Activated CD4-positive, alpha-beta T cell treated with anti-CD3 and anti-CD28 coated beads, Interleukin-2, amount 50 U/mL, for 16 hours (primary cell): Measurements from ENCODE around the gene PI4KB.
"Not testable (repeated sequence)": the region's sequence is repeated elsewhere in the genome, so short reads cannot be mapped to it uniquely, and the experiment has no call there.

Source experiments
- DNase-seq: peaks from one replicate; pipeline ENCODE4 v3.0.0-alpha.2; 2020

The PI4KB gene

DNA sequence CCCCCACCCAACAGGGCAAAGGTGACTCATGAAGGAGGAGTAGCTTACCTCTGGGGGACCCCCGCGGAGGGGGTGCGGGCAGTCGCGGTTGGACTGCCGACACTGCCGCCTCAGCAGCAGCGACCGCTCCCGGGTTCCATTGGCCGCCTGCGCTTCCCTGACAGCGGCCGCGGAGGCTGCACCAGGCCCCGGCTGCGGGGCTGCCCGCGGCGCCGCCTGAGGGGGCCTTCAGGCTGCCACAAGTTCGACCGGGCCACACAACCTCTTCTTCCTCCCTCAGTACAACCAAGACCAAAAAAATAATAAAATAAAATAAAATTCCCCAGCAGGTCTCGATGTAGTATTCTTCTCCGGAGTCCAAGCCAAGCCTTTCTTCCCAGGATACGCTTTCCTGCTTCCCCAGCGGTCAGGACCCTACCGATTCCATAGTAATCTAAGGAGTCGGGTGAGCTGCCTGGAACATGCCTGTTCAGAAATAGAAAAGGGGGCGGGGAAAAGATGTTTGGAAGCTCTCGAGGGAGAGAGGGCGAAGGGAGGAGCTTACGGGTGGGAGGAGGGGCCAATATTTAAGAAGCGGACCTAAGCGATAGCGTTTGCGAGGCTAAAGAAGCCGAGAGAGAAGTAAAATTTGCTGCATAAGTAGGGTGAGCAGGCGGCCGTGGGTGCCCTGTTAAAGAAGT, at the start of gene PI4KB:
TSS of gene PI4KB (minus strand) at position 194 of the 680 bp plus-strand sequence. CDS start 10,935 bp downstream, outside the sequence.
- peak; percentile 98 for DNase-seq

- DNase-seq = no peak
These were observed 46.0 kb upstream of the PI4KB start for GRCh38 chr1:151373196-151373595.

DNA sequence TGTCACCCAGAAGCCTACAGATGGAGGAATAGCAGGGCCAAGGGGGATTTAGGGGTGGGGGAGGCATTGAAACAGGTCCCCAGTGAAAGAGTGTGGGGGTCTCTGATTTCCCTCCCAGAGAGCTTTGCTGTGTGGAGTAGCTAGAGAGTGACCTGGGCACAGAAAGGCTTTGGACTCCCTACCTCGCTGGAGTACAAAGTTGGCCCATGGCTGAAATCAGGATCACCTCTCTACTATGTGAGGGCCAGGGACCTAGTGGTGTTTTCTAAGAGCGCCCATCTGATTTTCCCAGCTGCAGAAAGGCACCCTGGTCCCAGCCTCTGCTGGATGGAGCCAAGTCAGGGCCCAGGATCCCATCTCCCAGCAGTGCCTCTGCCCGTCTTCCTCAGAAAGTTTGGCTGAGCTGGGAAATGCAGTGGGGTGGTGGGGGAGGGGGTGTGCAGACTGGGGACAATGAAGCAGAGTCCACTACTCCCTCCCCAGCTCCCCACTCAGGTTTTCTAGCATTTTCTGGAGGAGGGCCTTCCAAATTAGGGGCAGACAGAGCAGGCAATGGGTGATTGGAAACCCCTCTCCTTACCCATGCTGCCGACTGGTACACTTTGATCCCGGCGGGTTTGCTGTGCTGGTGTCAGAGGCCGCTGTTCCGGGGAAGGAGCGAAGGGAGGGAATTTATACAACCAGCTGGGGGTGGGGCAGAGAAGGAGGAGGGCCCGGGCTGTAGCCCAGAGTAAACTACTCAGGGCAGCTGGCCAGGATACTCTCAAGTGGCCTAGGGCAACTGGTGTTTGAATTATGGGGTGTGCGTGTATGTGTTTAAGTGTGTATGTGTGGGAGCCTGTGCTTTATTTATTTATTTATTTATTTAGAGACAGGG, 45.1 kb upstream of the PI4KB start, which contains the start of gene SELENBP1:
TSS of gene SELENBP1 (minus strand) at position 648 of the 877 bp plus-strand sequence. CDS start at position 584, 64 bp downstream.
- no peak for DNase-seq

- DNase-seq = no peak
These were observed 44.3 kb upstream of the PI4KB start for GRCh38 chr1:151371370-151372057.

- DNase-seq = no peak
These were observed 43.1 kb upstream of the PI4KB start for GRCh38 chr1:151370211-151370911.

DNA sequence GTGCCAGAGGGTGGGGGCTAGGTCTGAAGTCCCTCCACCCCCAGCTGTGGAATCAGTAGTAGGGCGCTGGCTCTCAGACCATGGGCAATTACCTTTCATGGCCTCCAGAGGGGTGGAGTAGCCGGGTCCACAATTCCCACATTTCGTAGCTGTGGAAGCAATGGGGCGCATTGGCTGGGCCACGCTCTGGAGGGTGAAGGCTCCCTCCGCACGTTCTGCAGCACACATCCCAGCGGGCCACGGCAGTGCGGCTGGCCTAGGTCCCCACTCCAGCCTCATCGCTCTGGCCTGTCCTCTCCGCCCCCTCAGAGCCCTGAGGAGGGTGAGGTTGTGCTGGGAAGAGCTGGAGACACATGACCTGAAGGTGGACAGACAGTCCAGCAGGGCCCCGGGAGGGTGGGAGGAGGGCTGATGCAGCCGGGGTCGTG, 42.4 kb upstream of the PI4KB start:
- no peak for DNase-seq

- no peak for DNase-seq
These were observed 42.0 kb upstream of the PI4KB start for GRCh38 chr1:151369302-151369610.

GRCh38 chr1:151368393-151369301, 41.4 kb upstream of the PI4KB start:
- DNase-seq = no peak

DNA sequence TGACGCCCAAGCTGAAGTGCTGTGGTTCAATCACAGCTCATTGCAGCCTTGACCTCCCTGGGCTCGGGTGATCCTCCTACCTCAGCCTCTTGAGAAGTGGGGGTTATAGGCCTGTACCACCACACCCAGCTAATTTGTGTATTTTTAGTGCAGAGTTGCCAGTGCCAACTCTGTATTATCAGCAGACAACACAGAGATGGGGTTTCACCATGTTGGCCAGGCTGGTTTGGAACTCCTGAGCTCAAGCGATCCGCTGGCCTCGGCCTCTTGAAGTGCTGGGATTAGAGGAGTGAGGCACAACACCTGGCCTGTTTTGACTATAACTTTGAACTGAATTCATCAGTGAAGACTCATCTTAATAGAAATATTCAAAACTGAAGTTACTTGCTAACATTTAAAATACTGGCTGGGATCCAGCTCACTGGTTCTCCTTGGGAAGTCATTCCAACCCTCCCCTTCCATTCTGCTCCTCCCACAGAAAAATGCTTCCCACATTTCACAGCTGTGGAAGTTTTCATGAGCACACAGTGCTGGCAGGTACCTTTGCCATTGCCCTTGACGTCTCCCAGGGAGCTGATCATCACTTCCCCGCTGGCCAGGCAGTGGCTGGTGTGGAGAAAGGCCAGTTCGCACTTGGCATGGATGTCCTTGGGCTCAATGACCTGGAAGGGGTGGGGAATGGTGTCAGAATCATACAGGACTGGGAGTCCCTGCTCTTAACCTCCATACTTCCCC, 40.6 kb upstream of the PI4KB start:
- no peak for DNase-seq

- DNase-seq = no peak
These were observed 37.8 kb upstream of the PI4KB start for GRCh38 chr1:151364996-151365395.

DNA sequence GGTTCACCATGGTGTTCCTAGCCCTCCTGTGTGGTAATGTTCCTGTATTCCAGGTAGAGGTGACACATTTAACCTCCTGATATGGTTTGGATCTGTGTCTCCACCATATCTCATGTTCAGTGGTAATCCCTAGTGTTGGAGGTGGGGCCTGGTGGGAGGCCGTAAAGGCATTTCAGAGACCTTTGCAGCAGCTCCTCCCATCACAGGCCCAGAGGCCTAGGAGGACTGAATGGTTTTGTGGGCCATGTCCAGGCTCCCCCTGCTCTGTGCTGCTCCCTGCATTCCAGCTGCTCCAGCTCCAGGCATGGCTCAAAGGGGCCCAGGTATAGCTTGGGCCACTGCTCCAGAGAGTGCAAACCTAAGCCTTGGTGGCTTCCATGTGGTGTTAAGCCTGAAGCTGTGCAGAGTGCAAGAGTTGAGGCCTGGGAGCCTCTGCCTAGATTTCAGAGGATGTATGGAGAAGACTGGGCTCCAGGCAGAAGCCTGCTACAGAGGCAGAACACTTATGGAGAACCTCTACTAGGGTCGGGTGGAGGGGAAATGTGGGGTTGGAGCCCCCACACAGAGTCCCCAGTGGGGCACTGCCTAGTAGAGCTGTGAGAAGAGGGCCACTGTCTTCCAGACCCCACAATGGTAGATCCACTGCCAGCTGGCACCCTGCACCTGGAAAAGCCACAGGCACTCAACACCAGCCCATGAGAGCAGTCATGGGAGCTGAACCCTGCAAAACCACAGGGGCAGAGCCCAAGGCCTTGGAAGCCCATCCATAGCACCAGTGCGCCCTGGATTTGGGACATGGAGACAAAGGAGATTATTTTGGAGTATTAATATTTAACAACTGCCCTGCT, 35.3 kb upstream of the PI4KB start:
- DNase-seq = no peak

DNA sequence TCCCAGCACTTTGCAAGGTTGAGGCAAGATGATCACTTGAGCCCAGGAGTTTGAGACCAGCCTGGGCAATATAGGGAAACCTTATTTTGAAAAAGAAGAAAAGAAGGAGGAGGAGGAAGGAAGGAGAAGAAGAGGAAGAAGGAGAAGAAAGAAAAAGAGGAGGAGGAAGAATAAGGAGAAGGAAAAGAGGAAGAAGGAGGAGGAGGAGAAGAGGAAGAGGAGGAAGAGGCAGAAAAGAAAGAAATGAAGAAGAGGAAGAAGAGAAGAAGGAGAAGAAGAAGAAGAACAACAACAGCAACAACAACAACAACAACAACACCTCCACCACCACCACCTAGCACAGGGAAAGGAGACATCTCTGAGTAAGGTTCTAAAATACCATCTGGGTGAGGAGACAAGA, 34.7 kb upstream of the PI4KB start:
- no peak for DNase-seq

GRCh38 chr1:151356696-151357095, 29.5 kb upstream of the PI4KB start:
- no peak for DNase-seq

- DNase-seq = no peak
These were observed 25.0 kb upstream of the PI4KB start for GRCh38 chr1:151352021-151352718.

GRCh38 chr1:151350323-151350722, 23.1 kb upstream of the PI4KB start:
- not testable (repeated sequence) for DNase-seq

DNA sequence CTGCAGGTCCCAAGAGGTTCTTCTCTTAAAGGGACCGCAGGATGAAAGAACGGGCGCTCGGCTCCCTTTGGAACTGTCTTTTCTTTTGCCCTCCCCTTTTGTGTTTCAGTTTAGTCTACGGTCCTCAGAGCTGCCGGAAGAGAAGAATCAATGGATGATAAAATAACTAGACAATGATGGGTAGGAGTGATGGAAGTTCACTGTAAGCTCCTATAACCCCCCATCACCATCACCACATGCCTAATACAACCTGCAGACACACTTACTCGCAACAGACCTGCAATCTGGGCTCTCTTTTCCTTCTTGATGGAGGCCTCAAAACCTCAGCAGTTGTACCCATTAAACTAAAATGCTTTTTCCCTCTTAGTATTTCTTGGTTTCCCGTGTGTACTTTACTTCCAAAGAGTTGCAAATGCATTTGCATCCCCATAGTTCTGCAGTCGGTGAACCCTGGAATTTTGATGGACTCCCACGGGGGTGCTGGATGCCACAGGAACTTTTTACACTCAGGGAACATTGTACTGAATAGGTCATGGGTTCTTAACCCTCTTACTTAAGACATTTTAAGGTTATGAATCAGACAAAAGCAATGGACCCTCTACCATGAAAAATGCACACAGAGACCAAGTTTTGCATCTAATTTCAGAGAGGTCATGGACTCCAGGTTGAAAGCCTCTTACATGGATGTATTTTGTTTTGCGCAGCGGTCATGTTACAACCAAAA, 20.5 kb upstream of the PI4KB start:
- no peak for DNase-seq

GRCh38 chr1:151346769-151347522, 19.7 kb upstream of the PI4KB start, which contains the start of gene RFX5:
TSS of gene RFX5 (minus strand) at chr1:151347252. CDS start at chr1:151346320, 932 bp downstream.
- DNase-seq = peak; percentile 99
